ENCODE results near the gene GLI3.

Gene GLI3

DNA sequence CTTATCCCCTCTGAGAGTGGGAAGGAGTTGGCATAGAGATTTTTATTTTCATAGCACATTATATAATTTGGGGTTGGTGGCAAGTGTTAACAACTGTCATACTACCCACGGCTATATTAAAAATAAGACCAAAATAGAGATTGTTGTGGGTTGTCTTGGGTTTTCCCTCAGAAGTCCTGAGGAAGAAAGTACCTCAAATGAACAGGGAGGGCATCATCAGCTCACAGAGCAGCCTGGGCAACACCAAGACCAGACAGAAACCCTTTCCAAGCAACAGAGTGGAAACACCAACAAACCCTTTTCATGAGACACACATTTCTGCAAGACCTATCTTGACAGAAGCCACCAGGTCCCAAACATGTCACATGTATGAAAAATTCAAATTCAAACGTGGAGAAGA is 121.2 kb downstream of the GLI3 start:
- H3K36me3 ChIP-seq (ENCODE audit: insufficient read depth, low read length) = no peaks in the 10 kb centered on the region

DNA sequence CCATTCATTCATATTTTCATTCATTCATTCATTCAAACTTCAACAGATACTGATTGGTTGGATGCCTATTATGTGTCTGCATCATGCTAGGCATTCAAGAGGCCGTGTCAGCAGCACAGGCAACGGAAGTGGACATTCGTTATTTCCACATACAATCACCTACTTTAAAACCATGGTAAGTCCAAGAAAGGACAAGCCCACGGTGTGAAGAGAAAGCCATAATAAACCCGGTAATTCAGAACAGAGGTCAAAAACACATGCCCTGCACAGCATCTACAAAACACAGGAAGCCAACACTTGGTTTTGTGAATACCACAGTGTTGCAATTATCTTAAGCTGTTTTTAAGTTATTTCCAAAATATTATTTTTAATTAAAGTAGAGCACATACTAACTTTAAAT is 126.7 kb downstream of the GLI3 start:
- H4K20me1 ChIP-seq (ENCODE audit: insufficient read depth, low read length, poor library complexity, severe bottlenecking) = no peaks in the 10 kb centered on the region
- no peaks in the 10 kb centered on the region for H3F3A ChIP-seq (ENCODE audit: low read depth)
- H3K79me2 ChIP-seq (ENCODE audit: insufficient read depth, low read length) = no peaks in the 10 kb centered on the region
- TF ChIP-seq, protein P1, sequence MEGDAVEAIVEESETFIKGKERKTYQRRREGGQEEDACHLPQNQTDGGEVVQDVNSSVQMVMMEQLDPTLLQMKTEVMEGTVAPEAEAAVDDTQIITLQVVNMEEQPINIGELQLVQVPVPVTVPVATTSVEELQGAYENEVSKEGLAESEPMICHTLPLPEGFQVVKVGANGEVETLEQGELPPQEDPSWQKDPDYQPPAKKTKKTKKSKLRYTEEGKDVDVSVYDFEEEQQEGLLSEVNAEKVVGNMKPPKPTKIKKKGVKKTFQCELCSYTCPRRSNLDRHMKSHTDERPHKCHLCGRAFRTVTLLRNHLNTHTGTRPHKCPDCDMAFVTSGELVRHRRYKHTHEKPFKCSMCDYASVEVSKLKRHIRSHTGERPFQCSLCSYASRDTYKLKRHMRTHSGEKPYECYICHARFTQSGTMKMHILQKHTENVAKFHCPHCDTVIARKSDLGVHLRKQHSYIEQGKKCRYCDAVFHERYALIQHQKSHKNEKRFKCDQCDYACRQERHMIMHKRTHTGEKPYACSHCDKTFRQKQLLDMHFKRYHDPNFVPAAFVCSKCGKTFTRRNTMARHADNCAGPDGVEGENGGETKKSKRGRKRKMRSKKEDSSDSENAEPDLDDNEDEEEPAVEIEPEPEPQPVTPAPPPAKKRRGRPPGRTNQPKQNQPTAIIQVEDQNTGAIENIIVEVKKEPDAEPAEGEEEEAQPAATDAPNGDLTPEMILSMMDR (conservative IDR thresholded peaks at IDR 0.05; ENCODE audit: low read length) = no peak
- no peak for TF ChIP-seq EZH2phosphoT487 (IDR thresholded peaks at IDR 0.05; ENCODE audit: borderline replicate concordance)
- H3K4me2 ChIP-seq (ENCODE audit: low read depth, low read length, poor library complexity, severe bottlenecking) = no peak overlapping the region
- no peak overlapping the region for H3K9ac ChIP-seq (ENCODE audit: low read depth, low read length, poor library complexity, severe bottlenecking)
- H3K4me3 ChIP-seq (ENCODE audit: low read length, poor library complexity, severe bottlenecking) = no peak overlapping the region
- H3K9me3 ChIP-seq (ENCODE audit: insufficient read depth, low read depth, low read length) = no peaks in the 10 kb centered on the region
- H2AFZ ChIP-seq (ENCODE audit: low read length) = no peak overlapping the region
- H3K9me2 ChIP-seq (replicated peaks; ENCODE audit: low read depth, low read length) = no peaks in the 10 kb centered on the region
- no peaks in the 10 kb centered on the region for H3K36me3 ChIP-seq (ENCODE audit: insufficient read depth, low read length)
- H3K27me3 ChIP-seq (ENCODE audit: insufficient read depth, low read length, poor library complexity, severe bottlenecking) = no peaks in the 10 kb centered on the region
- no peaks in the 10 kb centered on the region for H3K4me1 ChIP-seq (ENCODE audit: insufficient read depth, low read length, poor library complexity, severe bottlenecking)

More for the DNA sequence above, 121.2 kb downstream of the GLI3 start:
- Histone ChIP-seq H2AFZ (ENCODE audit: low read length) (no peak overlapping the region), H3K79me2 (ENCODE audit: insufficient read depth, low read length) (no peaks in the 10 kb centered on the region), H3K9me2 (replicated peaks; ENCODE audit: low read depth, low read length) (no peaks in the 10 kb centered on the region), H3F3A (ENCODE audit: low read depth) (no peaks in the 10 kb centered on the region), H4K20me1 (ENCODE audit: insufficient read depth, low read length, poor library complexity, severe bottlenecking) (no peaks in the 10 kb centered on the region), H3K4me3 (ENCODE audit: low read length, poor library complexity, severe bottlenecking) (no peak overlapping the region), H3K9me3 (ENCODE audit: insufficient read depth, low read depth, low read length) (no peaks in the 10 kb centered on the region), H3K4me1 (ENCODE audit: insufficient read depth, low read length, poor library complexity, severe bottlenecking) (no peaks in the 10 kb centered on the region), H3K9ac (ENCODE audit: low read depth, low read length, poor library complexity, severe bottlenecking) (no peak overlapping the region), H3K4me2 (ENCODE audit: low read depth, low read length, poor library complexity, severe bottlenecking) (no peak overlapping the region), H3K27me3 (ENCODE audit: insufficient read depth, low read length, poor library complexity, severe bottlenecking) (no peaks in the 10 kb centered on the region)
- no peak for TF ChIP-seq EZH2phosphoT487 (IDR thresholded peaks at IDR 0.05; ENCODE audit: borderline replicate concordance)
- TF ChIP-seq, protein P1 (conservative IDR thresholded peaks at IDR 0.05; ENCODE audit: low read length) = no peak

DNA sequence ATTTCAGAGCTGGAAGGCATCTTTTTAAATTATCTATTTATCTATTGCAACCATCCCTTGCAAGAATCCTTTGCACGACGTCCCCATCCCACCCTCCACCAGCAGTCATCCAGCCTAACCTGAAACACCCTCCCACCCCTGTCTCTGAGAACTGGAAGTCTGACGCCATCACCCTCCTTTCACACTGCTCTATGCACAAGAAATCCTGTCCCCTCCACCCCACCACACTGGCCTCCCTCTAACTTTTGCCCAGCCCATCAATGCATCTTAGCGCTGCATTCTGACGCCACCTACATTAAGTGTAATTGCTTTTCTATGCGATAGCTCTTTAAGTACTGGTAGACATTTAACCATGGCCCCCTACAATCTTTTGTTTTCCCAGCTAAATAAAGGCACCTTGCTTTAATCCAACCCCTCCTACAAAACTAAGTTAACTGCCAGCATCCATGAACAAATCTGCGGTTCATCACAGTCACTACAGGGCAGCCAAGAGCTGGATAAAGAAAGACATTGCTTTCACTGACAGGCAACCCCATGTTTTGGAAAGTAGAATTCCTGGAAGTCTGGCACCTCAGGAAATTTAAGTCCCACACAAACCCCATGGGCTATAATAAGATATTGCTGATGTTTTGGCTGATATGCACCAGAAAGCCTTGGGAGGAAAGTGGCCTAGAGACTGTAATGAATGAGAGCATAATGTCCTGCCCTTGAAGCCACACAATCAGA is 128.0 kb downstream of the GLI3 start:
- H4K20me1 ChIP-seq (ENCODE audit: insufficient read depth, low read length, poor library complexity, severe bottlenecking) = no peaks in the 10 kb centered on the region
- no peaks in the 10 kb centered on the region for H3K9me2 ChIP-seq (replicated peaks; ENCODE audit: low read depth, low read length)
- H3K9me3 ChIP-seq (ENCODE audit: insufficient read depth, low read depth, low read length) = no peaks in the 10 kb centered on the region
- TF ChIP-seq, protein P1 (conservative IDR thresholded peaks at IDR 0.05; ENCODE audit: low read length) = no peak
- TF ChIP-seq EZH2phosphoT487 (IDR thresholded peaks at IDR 0.05; ENCODE audit: borderline replicate concordance) = no peak
- no peaks in the 10 kb centered on the region for H3K4me1 ChIP-seq (ENCODE audit: insufficient read depth, low read length, poor library complexity, severe bottlenecking)
- H3K9ac ChIP-seq (ENCODE audit: low read depth, low read length, poor library complexity, severe bottlenecking) = no peak overlapping the region
- H3K79me2 ChIP-seq (ENCODE audit: insufficient read depth, low read length) = no peaks in the 10 kb centered on the region
- H3K27me3 ChIP-seq (ENCODE audit: insufficient read depth, low read length, poor library complexity, severe bottlenecking) = no peaks in the 10 kb centered on the region
- no peaks in the 10 kb centered on the region for H3K36me3 ChIP-seq (ENCODE audit: insufficient read depth, low read length)
- H3K4me3 ChIP-seq (ENCODE audit: low read length, poor library complexity, severe bottlenecking) = no peak overlapping the region
- H3F3A ChIP-seq (ENCODE audit: low read depth) = no peaks in the 10 kb centered on the region
- H3K4me2 ChIP-seq (ENCODE audit: low read depth, low read length, poor library complexity, severe bottlenecking) = no peak overlapping the region
- H2AFZ ChIP-seq (ENCODE audit: low read length) = no peak overlapping the region

Measured in Loucy (cell line).